ENCODE results near the gene ANKRD40. TPM values are rescaled to one million over a fixed set of nuclear protein-coding genes. Genes with fewer than 3 reads are reported as not detected.

The ANKRD40 gene
- total RNA-seq, 1 experiment from 2014 or later, result 45.3 TPM

- H3K4me1 Mint-ChIP-seq, result peaks cover 13% of the 10 kb centered on the region
- H3K27ac Mint-ChIP-seq, result no peak overlapping the region
- no peaks in the 10 kb centered on the region for H3K36me3 Mint-ChIP-seq
- H3K4me3 Mint-ChIP-seq, result no peak overlapping the region
- ChIA-PET POLR2A (no interaction called here), CTCF (no interaction called here)
- H3K9me3 Mint-ChIP-seq, result no peaks in the 10 kb centered on the region
- ATAC-seq, result no peak
- DNase-seq (ENCODE audit: low spot score), result no peak
- no peaks in the 10 kb centered on the region; the same call in 1 of the 2 replicates for H3K27me3 Mint-ChIP-seq (ENCODE audit: low read depth)
- no peak for TF ChIP-seq NFE2L1 (CRISPR knock-in tag; IDR thresholded peaks at IDR 0.05)
- no peak for TF ChIP-seq ARID4B (CRISPR knock-in tag; IDR thresholded peaks at IDR 0.05; ENCODE audit: borderline replicate concordance)
- no peak for TF ChIP-seq PRDM15 (CRISPR knock-in tag; IDR thresholded peaks at IDR 0.05)
- no peak for TF ChIP-seq GRHL2 (CRISPR knock-in tag; IDR thresholded peaks at IDR 0.05; ENCODE audit: insufficient replicate concordance, severe bottlenecking)
- no peak for TF ChIP-seq FOXP1 (CRISPR knock-in tag; IDR thresholded peaks at IDR 0.05; ENCODE audit: borderline replicate concordance)
- no peak for TF ChIP-seq TEAD4 (CRISPR knock-in tag; IDR thresholded peaks at IDR 0.05)
- no peak for TF ChIP-seq ZNF232 (CRISPR knock-in tag; IDR thresholded peaks at IDR 0.05)
- TF ChIP-seq KAT7 (CRISPR knock-in tag; IDR thresholded peaks at IDR 0.05; ENCODE audit: borderline replicate concordance), result no peak
These were observed 35.6 kb downstream of the ANKRD40 start for GRCh38 chr17:50672071-50672470.

- no peak overlapping the region for H3K27ac Mint-ChIP-seq
- H3K27me3 Mint-ChIP-seq (ENCODE audit: low read depth), result no peaks in the 10 kb centered on the region; the same call in 1 of the 2 replicates
- CTCF ChIA-PET, result interaction anchor here (1.1 to 2.5 kb wide), 5 partner anchors 10 to 183 kb away, joined by 3 to 9 read pairs (median 8); no protein-coding TSS in a partner anchor
- H3K36me3 Mint-ChIP-seq, result no peaks in the 10 kb centered on the region
- no peaks in the 10 kb centered on the region for H3K9me3 Mint-ChIP-seq
- ATAC-seq, result no peak
- no peak overlapping the region for H3K4me3 Mint-ChIP-seq
- DNase-seq (ENCODE audit: low spot score), result no peak
- TF ChIP-seq CBFB (CRISPR knock-in tag; IDR thresholded peaks at IDR 0.05; ENCODE audit: low read depth) (no peak), CTCF (IDR thresholded peaks at IDR 0.05) (no peak), ZNF281 (CRISPR knock-in tag; IDR thresholded peaks at IDR 0.05) (no peak), CREM (CRISPR knock-in tag; IDR thresholded peaks at IDR 0.05) (no peak), OVOL2 (CRISPR knock-in tag; IDR thresholded peaks at IDR 0.05; ENCODE audit: borderline replicate concordance) (no peak), ERG (CRISPR knock-in tag; IDR thresholded peaks at IDR 0.05) (no peak), FOXJ3 (CRISPR knock-in tag; IDR thresholded peaks at IDR 0.05; ENCODE audit: borderline replicate concordance) (no peak), SMAD3 (CRISPR knock-in tag; IDR thresholded peaks at IDR 0.05; ENCODE audit: borderline replicate concordance) (no peak), USF1 (CRISPR knock-in tag; IDR thresholded peaks at IDR 0.05) (no peak), ELF4 (CRISPR knock-in tag; IDR thresholded peaks at IDR 0.05; ENCODE audit: low read depth) (no peak)
- peaks cover 13% of the 10 kb centered on the region for H3K4me1 Mint-ChIP-seq
- POLR2A ChIA-PET, result interaction anchor here (0.6 to 0.8 kb wide), 2 partner anchors 28 to 109 kb away, joined by 3 read pairs; no protein-coding TSS in a partner anchor
These were observed 38.7 kb downstream of the ANKRD40 start for GRCh38 chr17:50668838-50669581.
